Stomach (tissue), 9 donors: ENCODE results near the gene SLC9A4. TPM values are rescaled to one million over a fixed set of nuclear protein-coding genes. Genes with fewer than 3 reads are reported as not detected.

Source experiments
- DNase-seq, 2 donors: peaks; one replicate each; pipeline versions ENCODE4 v3.0.0 to v3.0.0-alpha.2; 2013 to 2019
- H3K27ac ChIP-seq, 5 donors: fragments of 200-600 bp in 4 of 5; sonication (generic) in 4 of 5; one replicate each; pipeline ENCODE4 v1.5.1; 2013 to 2019; ENCODE audit warnings: mild to moderate bottlenecking in 1 of 5, moderate library complexity in 1 of 5
- H3K27me3 ChIP-seq, 3 donors: fragments of 200-600 bp; sonication (generic); one replicate each; pipeline ENCODE4 v1.5.1; 2017 to 2019; ENCODE audit warnings: mixed run types in 1 of 3
- H3K36me3 ChIP-seq, 4 donors: fragments of 200-600 bp; sonication (generic); 1 replicate in 3 of 4; 2 replicates in 1 of 4; pipeline ENCODE4 v1.5.1; 2016 to 2019
- H3K4me1 ChIP-seq, 4 donors: fragments of 200-600 bp; sonication (generic); one replicate each; pipeline ENCODE4 v1.5.1; 2016 to 2019
- H3K4me3 ChIP-seq, 4 donors: fragments of 200-600 bp; sonication (generic) in 3 of 4; one replicate each; pipeline ENCODE4 v1.5.1; 2016 to 2019; ENCODE audit warnings: mild to moderate bottlenecking in 1 of 4
- H3K9me3 ChIP-seq, 4 donors: fragments of 200-600 bp; sonication (generic); one replicate each; pipeline ENCODE4 v1.5.1; 2016 to 2019
- EP300 ChIP-seq: sonication (generic); formaldehyde crosslinking; IDR thresholded peaks from one replicate; pipeline ENCODE4 v1.6.1; 2017; ENCODE audit warnings: antibody characterized with exemption
- POLR2A ChIP-seq, 4 donors: fragments of 450-650 bp; IDR thresholded peaks; one replicate each; pipeline ENCODE4 v1.6.1; 2016; ENCODE audit warnings: antibody characterized with exemption in 4 of 4, control low read depth in 2 of 4, mild to moderate bottlenecking in 1 of 4, moderate library complexity in 1 of 4
- POLR2AphosphoS5 ChIP-seq, 3 donors: sonication (generic); formaldehyde crosslinking; IDR thresholded peaks; one replicate each; pipeline ENCODE4 v1.6.1; 2016; ENCODE audit warnings: antibody characterized with exemption in 3 of 3
- WGBS, 5 donors: extraction: QIAGEN DNeasy Blood & Tissue Kit in 3 of 5; methylation state at CpG; one replicate each; pipeline versions ENCODE4 v1.1.5 to v1.1.7; 2013 to 2018; 5-methylcytosine and 5-hydroxymethylcytosine counted together
- intact Hi-C: fragments of 100-400 bp; cut with DNase I; formaldehyde crosslinking; loops from one replicate; pipeline ENCODE4 v1.15.1; 2023; ENCODE audit warnings: low total_unique reads
- polyA plus RNA-seq, 3 donors: library from polyadenylated mRNA; stranded (reverse); fragments of 200-250 nt; gene quantifications; one replicate each; pipeline ENCODE4 v1.2.3, GENCODE V29; 2013
- total RNA-seq, 5 donors: library from RNA; depleted of rRNA; stranded (reverse); fragments of >200 nt; gene quantifications; one replicate each; pipeline versions ENCODE4 v1.1.0 to v1.2.3, GENCODE V29; 2014 to 2016
- TF ChIP-seq, protein P1 (sequence below), 7 experiments: fragments of 450-650 bp in 4 of 7; fragments of 200-600 bp in 3 of 7; sonication (generic) in 3 of 7; IDR thresholded peaks; one replicate each; pipeline ENCODE4 v1.5.1; 2016 to 2019; ENCODE audit warnings: antibody characterized with exemption in 7 of 7, control low read depth in 2 of 7, mild to moderate bottlenecking in 1 of 7
- donor health status: healthy with polysubstance abuse.
- donor health status: Bipolar disorder and iron deficiency.
- donor health status: healthy.

SLC9A4 gene
- total and polyA plus RNA-seq, 8 donors: 4.7 to 143 (median 92.4) TPM; not detected in 1

DNA sequence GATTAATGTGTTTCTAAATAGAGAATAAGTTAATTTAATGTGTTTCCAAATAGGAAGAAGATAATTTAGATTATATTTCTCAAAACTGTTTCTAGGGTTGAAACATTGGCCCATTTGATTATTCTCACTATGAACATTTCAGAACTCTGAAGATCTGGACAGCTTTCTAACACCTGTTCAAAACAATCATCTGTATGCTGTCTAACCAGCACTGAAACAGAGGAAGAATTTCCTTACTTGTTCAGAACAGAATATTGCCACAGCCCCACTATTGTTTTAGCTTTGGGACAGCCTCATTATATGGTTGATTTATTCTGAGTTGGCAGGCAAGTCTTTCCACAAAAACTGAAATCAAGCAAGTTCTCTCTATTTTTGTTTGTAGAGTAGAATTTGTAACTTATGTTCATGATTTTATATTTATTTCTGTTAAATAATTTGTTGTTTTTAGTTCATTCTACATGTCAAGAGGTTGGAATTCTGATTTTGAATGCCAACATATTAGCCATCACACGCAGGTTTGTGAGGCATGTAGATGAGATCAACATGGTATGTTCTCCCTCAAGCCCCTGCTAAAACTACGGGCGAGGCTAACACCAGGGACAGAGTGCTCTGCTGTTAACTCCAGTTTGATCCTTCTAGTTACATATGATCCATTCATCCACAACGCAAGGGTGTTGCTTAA lies 38.9 kb upstream of the SLC9A4 start:
- Histone ChIP-seq H3K36me3 (no peaks in the 10 kb centered on the region), H3K4me3 (no peak overlapping the region), H3K27me3 (no peaks in the 10 kb centered on the region), H3K9me3 (no peaks in the 10 kb centered on the region), H3K4me1 (no peaks in the 10 kb centered on the region), H3K27ac (no peak overlapping the region)
- no peak for DNase-seq
- TF ChIP-seq POLR2AphosphoS5 (IDR thresholded peaks at IDR 0.05) (no peak), EP300 (no peak), POLR2A (IDR thresholded peaks at IDR 0.05) (no peak)
- TF ChIP-seq, protein P1, sequence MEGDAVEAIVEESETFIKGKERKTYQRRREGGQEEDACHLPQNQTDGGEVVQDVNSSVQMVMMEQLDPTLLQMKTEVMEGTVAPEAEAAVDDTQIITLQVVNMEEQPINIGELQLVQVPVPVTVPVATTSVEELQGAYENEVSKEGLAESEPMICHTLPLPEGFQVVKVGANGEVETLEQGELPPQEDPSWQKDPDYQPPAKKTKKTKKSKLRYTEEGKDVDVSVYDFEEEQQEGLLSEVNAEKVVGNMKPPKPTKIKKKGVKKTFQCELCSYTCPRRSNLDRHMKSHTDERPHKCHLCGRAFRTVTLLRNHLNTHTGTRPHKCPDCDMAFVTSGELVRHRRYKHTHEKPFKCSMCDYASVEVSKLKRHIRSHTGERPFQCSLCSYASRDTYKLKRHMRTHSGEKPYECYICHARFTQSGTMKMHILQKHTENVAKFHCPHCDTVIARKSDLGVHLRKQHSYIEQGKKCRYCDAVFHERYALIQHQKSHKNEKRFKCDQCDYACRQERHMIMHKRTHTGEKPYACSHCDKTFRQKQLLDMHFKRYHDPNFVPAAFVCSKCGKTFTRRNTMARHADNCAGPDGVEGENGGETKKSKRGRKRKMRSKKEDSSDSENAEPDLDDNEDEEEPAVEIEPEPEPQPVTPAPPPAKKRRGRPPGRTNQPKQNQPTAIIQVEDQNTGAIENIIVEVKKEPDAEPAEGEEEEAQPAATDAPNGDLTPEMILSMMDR (IDR thresholded peaks at IDR 0.05): no peak
- intact Hi-C loops: no loop called here
- WGBS, 5 donors: 91 to 97% (median 93%) methylated on average over 4 of the region's 4 CpGs

DNA sequence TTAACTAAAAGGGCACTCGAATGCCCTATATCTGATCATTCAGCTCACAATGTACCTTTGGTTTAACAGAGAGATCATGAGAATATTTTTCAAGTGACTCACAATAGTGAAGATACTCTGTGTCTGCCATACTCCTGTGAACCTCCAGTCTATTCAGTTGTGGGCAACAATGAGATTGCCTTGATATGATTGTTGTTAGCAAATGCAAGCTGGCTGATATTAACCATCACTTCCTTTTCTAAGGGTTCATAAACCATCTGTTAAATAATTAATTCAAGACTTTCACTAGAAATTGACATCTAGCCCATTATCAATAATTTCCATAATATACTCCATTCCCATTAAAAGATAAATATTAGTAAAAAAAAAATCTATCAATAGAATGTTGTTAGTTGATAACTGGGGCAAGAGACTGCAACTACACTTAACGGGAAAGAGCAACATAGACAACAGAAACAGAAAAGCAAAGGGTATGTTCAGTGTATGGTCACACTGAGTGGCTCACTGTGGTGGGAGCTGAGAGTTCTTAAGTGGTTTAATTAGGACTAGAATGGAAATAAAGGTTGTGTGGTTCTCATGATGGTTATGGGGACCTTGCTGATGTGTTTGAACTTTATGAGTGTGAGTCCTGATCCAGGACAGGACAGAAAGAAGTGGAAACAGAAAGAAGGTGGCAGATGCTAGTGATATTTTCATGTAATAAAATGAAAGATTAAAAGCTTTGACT lies 38.2 kb upstream of the SLC9A4 start:
- Histone ChIP-seq H3K9me3 (no peaks in the 10 kb centered on the region), H3K4me1 (no peaks in the 10 kb centered on the region), H3K36me3 (no peaks in the 10 kb centered on the region), H3K4me3 (no peak overlapping the region), H3K27ac (no peak overlapping the region), H3K27me3 (no peaks in the 10 kb centered on the region)
- intact Hi-C loops: no loop called here
- no peak for DNase-seq
- WGBS, 5 donors: 83 to 89% (median 87%) methylated on average over 2 of the region's 2 CpGs
- TF ChIP-seq EP300 (no peak), POLR2A (IDR thresholded peaks at IDR 0.05) (no peak), POLR2AphosphoS5 (IDR thresholded peaks at IDR 0.05) (no peak)
- TF ChIP-seq, protein P1 (IDR thresholded peaks at IDR 0.05): no peak

- H3K4me1 ChIP-seq: no peaks in the 10 kb centered on the region
- no peaks in the 10 kb centered on the region for H3K9me3 ChIP-seq
- intact Hi-C loops: no loop called here
- 72 to 94% (median 86%) methylated on average over 2 of the region's 2 CpGs for WGBS, 5 donors
- no peak overlapping the region for H3K4me3 ChIP-seq
- H3K27ac ChIP-seq: peak overlapping the region in 1 of 5 donors; percentile 29
- TF ChIP-seq, protein P1 (IDR thresholded peaks at IDR 0.05): no peak
- TF ChIP-seq EP300: no peak
- TF ChIP-seq POLR2AphosphoS5 (IDR thresholded peaks at IDR 0.05): no peak
- TF ChIP-seq POLR2A (IDR thresholded peaks at IDR 0.05): no peak
- DNase-seq: no peak
- H3K27me3 ChIP-seq: no peaks in the 10 kb centered on the region
- H3K36me3 ChIP-seq: no peaks in the 10 kb centered on the region
Measured at GRCh38 chr2:102435741-102436140, 37.3 kb upstream of the SLC9A4 start.

- Histone ChIP-seq H3K27me3 (no peaks in the 10 kb centered on the region), H3K9me3 (no peaks in the 10 kb centered on the region), H3K36me3 (no peaks in the 10 kb centered on the region), H3K4me1 (no peaks in the 10 kb centered on the region), H3K27ac (peak overlapping the region in 2 of 5 donors; percentile 7 to 29), H3K4me3 (no peak overlapping the region)
- DNase-seq: peak in 1 of 2 donors; percentile 36
- intact Hi-C loops: no loop called here
- 20 to 39% (median 32%) methylated on average over 3 of the region's 3 CpGs for WGBS, 5 donors
- TF ChIP-seq, protein P1 (IDR thresholded peaks at IDR 0.05): no peak
- no peak for TF ChIP-seq POLR2A (IDR thresholded peaks at IDR 0.05)
- TF ChIP-seq EP300: no peak
- TF ChIP-seq POLR2AphosphoS5 (IDR thresholded peaks at IDR 0.05): no peak
Measured at GRCh38 chr2:102436323-102436722, 36.7 kb upstream of the SLC9A4 start.
